Left ventricle myocardium inferior (tissue), 1 donor: Measurements from ENCODE around the gene LBH. TPM values are rescaled to one million over a fixed set of nuclear protein-coding genes. Genes with fewer than 3 reads are reported as not detected.
A peak's percentile ranks its signal among the peaks of the same experiment; 100 is the strongest.

Experiments used
- DNase-seq: peaks from one replicate; pipeline ENCODE4 v3.0.0-alpha.2; 2020
- H3K27ac ChIP-seq: fragments of 200-600 bp; replicated peaks from 2 replicates; pipeline ENCODE4 v1.8.0; 2021
- H3K27me3 ChIP-seq: fragments of 200-600 bp; 2 replicates; pipeline ENCODE4 v1.8.0; 2021; ENCODE audit warnings: low read depth
- H3K36me3 ChIP-seq: fragments of 200-600 bp; 2 replicates; pipeline ENCODE4 v1.8.0; 2021
- H3K4me1 ChIP-seq: fragments of 200-600 bp; 2 replicates; pipeline ENCODE4 v1.8.0; 2021
- H3K4me3 ChIP-seq: fragments of 200-600 bp; 2 replicates; pipeline ENCODE4 v1.8.0; 2021; ENCODE audit warnings: mild to moderate bottlenecking, moderate library complexity
- H3K9me3 ChIP-seq: fragments of 200-600 bp; replicated peaks from 2 replicates; pipeline ENCODE4 v1.8.0; 2021
- CTCF ChIP-seq: fragments of 200-600 bp; IDR thresholded peaks from 2 replicates; pipeline ENCODE4 v1.8.0; 2021; ENCODE audit warnings: antibody characterized with exemption, mild to moderate bottlenecking, borderline replicate concordance
- intact Hi-C: fragments of 100-400 bp; cut with micrococcal nuclease; formaldehyde crosslinking; loops from one replicate; pipeline ENCODE4 v1.11.0; 2022
- total RNA-seq: library from RNA; stranded (reverse); fragmentation: NEBNext Ultra II Directional; extraction: Animal tissue kit (Norgen Biotek cat#: 25700); gene quantifications from one replicate; pipeline ENCODE4 v1.2.1, GENCODE V29; 2021
- donor health status: DM: no; HTN: yes; CAD: no; lungs with severe emphysema.

Gene LBH
- total RNA-seq, 1 donor from 2014 or later = 200 TPM

- Histone ChIP-seq H3K27me3 (no peaks in the 10 kb centered on the region), H3K4me1 (peaks cover 36% of the 10 kb centered on the region), H3K4me3 (no peak overlapping the region), H3K9me3 (no peaks in the 10 kb centered on the region), H3K36me3 (no peaks in the 10 kb centered on the region), H3K27ac (peak overlapping the region; percentile 81)
- TF ChIP-seq CTCF = no peak
- intact Hi-C loops = no loop called here
- no peak for DNase-seq
These were observed 7.2 kb upstream of the LBH start for GRCh38 chr2:30224151-30224550.

GRCh38 chr2:30225131-30225762, 6.1 kb upstream of the LBH start:
- H3K9me3 ChIP-seq = no peaks in the 10 kb centered on the region
- no peak for DNase-seq
- intact Hi-C loops = no loop called here
- H3K27me3 ChIP-seq = no peaks in the 10 kb centered on the region
- no peaks in the 10 kb centered on the region for H3K36me3 ChIP-seq
- peak overlapping the region; percentile 55 for H3K4me3 ChIP-seq
- H3K27ac ChIP-seq = peak overlapping the region; percentile 81
- no peak for TF ChIP-seq CTCF
- peaks cover 38% of the 10 kb centered on the region for H3K4me1 ChIP-seq

- peaks cover 47% of the 10 kb centered on the region for H3K4me1 ChIP-seq
- H3K27me3 ChIP-seq = no peaks in the 10 kb centered on the region
- H3K36me3 ChIP-seq = no peaks in the 10 kb centered on the region
- DNase-seq = no peak
- H3K9me3 ChIP-seq = no peaks in the 10 kb centered on the region
- peak overlapping the region; percentile 81 for H3K27ac ChIP-seq
- H3K4me3 ChIP-seq = no peak overlapping the region
- no peak for TF ChIP-seq CTCF
- intact Hi-C loops = no loop called here
These were observed 4.9 kb upstream of the LBH start for GRCh38 chr2:30226144-30227032.

GRCh38 chr2:30229596-30229995, 1.7 kb upstream of the LBH start:
- Histone ChIP-seq H3K4me1 (peaks cover 67% of the 10 kb centered on the region), H3K27ac (peak overlapping the region; percentile 99), H3K27me3 (no peaks in the 10 kb centered on the region), H3K4me3 (no peak overlapping the region), H3K9me3 (no peaks in the 10 kb centered on the region), H3K36me3 (peaks cover 4% of the 10 kb centered on the region)
- DNase-seq = no peak
- no peak for TF ChIP-seq CTCF
- intact Hi-C loops = no loop called here

GRCh38 chr2:30230497-30231211, 680 bp upstream of the LBH start:
- peak overlapping the region; percentile 99 for H3K27ac ChIP-seq
- H3K36me3 ChIP-seq = peaks cover 15% of the 10 kb centered on the region
- H3K9me3 ChIP-seq = no peaks in the 10 kb centered on the region
- DNase-seq = peak; percentile 48
- peak overlapping the region; percentile 92 for H3K4me3 ChIP-seq
- H3K27me3 ChIP-seq = no peaks in the 10 kb centered on the region
- intact Hi-C loops = loop anchor here (10.0 kb wide), 1 partner anchor 124 kb away; no protein-coding TSS in a partner anchor
- H3K4me1 ChIP-seq = peaks cover 67% of the 10 kb centered on the region
- peak; percentile 25 for TF ChIP-seq CTCF
